NK-92 treated with Interleukin-12 subunit alpha and Interleukin-12 subunit beta, amount 100 ng/mL, for 24 hours (cell line): ENCODE data around the gene CLDN5.

ENCODE experiments used
- DNase-seq: peaks from one replicate; lab custom pipeline; 2025; lab: John Stamatoyannopoulos, UW

The CLDN5 gene, protein sequence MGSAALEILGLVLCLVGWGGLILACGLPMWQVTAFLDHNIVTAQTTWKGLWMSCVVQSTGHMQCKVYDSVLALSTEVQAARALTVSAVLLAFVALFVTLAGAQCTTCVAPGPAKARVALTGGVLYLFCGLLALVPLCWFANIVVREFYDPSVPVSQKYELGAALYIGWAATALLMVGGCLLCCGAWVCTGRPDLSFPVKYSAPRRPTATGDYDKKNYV

DNA sequence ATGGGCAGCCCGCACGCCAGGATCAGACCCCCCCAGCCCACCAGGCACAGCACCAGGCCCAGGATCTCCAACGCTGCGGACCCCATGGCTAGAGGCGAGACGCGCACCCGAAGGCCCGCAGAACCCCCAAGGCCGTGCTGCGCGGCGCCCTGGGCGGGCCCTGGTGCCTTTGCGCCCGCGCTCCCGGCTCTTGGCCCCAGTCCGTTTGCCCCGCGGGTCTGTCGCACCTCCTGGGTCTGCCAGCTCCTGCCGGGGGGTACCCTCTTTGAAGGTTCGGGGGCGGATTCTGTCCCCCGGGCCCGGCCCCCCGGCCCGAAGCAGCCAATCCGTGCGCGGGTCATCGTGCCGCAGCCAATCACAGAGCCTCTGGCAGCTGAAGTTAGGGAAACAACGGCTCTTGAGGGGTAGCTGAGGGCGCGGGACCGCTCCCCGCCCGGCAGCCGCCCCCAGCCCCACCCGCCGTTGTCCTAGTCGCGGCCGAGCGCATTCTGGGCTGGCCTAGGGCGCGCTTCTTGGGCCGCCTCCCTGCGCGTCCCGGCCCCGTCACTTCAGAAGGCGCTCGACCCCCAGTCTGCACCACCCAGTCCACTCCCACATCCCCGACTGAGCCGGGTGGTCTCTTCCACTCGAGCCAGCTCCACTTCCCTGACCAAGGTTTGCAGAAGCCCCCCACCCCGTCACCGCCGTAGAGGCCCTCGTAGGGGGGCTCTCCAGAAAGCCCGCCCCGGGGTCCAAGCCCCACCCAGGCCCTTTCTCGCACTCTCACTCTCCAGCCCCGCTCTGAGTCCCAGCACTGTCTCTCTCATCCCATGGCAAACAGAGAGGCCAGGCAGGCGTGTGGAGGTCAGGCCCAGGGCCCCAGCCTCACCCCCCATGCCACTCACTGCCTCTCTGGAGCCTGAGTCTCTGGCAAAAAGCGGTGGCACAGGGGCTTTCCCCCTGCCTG is at the start of gene CLDN5:
Gene CLDN5, minus strand, starts transcription at position 241 of the 946 bp plus-strand sequence. Its CDS starts 155 bp downstream, at position 86.
- no peak for DNase-seq

DNA sequence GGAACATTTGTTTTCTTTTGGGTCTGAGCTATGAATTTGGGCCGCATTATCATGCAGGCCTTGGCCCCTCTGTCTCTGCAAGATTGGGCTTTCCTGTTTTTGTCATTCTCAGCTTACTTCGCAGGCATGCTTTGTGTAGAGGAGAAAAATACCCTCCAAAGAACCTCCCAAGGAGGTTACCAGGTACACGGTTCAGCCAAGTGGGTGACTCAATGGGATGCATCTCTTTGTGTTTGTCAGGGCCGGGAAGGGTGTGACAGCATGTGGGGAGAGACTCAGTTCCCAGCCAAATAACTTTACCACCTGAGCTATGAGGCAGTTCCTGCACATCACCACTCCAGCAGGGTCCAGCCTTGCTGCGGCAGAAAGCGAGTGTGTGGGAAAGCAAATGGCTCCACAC is 47.8 kb upstream of the CLDN5 start:
- DNase-seq: no peak

DNA sequence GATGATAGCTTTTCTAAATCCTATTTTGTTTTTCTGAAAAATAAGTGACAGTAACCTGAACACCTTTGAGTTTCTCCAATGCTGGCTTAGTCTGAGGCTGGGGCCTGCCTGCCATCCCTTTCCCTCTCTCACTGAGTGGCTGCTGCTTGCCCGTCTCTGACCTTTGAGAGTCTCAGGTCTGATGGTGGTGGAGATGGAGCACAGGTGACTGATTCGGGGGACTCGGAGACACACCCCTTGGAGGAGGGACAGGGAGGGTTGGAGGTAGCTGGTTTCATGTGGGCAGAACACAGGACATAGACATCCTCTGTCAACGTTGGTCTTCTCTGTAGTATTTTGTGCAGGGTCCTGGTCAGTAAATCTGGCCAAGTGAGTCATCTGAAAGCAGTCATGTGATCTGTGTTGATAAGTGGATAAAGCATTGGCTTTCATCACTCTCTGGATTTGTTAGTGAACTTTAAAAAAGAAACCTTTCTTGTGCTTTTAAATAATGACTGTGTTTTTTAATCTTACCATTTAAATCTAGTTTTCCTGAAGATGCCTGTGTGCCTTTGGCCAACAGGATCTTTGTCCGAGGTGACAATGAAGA is 47.1 kb upstream of the CLDN5 start:
- DNase-seq: no peak

DNA sequence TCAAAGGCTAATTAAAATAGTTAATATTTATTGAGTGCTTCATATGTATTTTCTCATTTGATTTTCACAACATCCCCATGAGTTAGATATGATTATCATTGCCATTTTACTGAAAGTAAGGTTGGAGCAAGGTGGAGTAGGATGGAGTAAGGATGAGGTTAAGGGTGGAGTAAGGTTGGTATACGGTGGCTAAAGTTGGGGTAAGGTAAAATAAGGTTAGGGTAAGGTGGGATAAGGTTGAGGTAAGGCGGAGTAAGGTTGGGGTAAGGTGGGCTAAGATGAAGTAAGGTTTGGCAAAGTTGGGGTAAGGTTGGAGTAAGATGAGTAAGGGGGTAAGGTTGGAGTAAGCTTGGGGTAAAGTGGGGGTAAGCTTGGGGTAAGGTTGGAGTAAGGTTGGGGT is 45.8 kb upstream of the CLDN5 start:
- DNase-seq: no peak

DNA sequence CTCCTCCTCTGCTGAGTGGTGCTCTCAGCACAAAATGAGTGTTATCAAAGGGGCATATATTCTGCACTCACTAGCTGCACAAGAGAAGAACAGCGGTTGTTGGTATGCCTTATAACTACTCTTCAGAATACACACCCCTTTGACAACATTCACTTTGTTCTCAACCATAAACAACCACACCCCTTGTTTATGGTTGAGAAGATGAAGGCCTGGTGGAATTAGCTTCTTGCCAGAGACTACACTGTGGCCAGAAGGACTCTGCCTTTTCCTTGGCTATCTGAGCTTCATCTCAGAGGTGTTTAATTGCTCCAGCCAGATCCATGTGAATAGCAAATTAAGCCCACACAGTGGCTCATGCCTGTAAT is 45.0 kb upstream of the CLDN5 start:
- no peak for DNase-seq

DNA sequence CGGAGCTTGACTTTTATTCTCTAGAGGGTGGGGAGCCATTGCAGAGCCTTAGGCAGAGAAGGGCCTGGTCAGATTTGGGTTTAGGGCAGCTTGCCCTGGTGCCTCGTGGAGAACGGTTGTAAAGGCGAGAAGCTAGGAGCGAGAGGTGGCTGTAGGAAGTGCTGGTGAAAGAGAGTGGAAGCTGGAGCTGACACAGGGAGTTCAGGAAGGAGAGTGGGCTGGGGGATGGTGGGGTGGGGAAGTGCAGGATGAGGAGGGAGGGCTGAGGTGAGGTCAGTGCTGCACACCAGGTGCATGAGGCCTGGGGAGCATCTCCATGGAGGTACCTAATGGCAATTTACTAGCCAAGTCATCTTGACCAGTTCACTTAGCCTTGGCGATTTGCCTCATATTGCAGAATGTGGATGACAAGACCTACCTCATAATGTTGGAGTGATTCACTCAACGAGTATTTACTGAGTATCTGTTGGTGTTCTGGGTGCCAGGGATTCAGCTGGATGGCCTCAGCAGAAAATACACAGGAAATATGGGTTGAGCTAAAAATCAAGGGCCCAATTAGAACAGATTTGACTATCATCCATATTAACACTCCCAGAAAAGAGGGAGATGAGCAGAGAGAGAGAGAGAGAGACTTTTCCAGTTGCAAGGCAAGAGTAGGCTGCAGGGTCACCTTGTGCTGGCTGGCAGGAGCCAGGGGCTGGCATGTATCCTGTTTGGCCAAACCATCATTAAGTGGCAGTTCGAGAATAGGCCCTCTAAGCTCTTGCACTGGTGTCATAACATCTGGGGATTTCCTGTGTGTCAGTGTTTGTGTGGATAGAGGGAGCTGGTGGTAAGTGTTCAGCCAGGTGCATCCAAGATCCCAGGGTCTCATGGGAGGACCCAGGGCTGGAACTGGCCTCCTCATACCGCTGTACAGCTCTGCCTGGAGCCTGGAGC is 44.4 kb upstream of the CLDN5 start:
- no peak for DNase-seq

DNA sequence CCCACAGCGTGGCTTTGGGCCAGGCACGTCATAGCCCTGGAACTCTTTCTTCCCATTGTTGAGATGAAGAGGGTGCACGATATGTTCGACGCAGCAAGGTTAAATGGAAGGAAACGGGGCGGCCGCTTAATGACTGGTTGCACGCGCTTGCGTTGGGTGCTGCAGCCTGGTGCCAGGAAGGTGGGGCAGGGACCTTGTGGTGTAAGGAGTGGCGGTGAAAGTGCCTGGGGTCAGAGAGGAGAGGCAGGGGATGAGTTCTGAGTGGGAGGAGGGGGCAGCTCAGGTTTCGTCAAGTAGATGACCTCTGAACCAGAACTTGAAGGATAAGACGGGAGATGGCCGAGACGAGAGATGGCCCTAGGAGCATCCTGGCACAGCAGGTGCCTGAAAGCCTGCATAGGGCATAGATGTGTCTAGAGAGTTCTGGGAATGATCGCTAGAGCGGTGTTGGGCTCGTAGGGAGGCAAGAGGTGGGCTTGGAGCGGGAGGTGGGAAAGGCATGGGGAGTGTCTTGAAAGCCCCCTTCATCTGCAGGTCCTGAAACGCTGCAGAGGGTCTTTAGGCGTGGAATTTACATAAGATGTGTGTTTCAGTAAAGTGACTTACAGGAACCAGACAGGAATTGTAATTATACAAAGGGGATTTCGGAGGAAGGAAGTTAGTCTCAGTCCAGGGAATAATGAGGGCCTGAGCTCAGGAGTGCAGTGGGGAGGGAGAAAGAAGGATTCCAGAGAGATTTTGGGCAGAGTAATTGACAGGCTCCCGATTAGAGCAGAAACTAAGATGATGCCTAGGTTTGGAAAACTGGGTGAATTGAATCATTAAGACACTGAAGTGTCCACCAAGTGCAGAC is 43.2 kb upstream of the CLDN5 start:
- DNase-seq: no peak

DNA sequence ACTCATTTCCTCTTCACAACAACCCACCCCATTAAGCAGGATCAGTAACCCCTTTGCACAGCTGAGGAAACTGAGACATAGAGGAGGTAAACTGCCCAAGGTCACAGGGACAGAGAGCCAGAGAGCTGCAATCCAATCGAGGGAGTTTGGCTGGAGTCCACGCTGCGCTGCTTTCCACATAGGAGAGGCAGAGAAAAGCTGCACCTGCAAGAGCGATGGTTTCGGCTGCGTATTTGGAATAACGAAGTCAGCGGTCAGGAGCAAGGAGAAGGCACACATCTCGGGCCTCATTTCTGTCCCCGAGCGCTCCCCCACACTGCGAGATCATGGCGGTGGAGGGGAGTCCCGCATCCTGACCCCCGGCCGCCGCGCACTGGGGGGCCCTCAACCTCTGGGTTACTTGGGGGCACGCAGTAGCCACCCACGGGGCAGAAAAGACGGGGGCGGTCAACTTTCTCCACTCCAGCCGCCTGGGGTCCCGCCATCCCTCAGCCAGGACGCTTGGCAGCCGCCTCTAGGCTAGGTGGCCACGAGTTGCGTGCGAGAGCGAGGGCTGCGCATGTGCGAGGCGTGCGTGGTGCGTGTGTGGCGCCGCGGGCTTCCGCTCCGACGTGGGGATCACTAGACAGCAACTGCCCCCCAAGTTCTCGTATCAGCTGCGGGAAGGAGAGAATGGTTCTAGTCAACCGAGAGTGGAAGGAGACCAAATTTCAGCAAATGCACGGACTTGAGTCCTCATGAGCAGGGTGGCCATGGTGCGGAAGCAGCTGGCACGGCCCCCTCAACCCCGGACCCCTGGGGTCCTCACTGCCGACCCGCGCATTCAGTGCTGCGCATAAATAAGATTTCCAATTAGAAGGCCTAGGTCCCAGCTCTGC is 42.3 kb upstream of the CLDN5 start:
- no peak for DNase-seq

DNA sequence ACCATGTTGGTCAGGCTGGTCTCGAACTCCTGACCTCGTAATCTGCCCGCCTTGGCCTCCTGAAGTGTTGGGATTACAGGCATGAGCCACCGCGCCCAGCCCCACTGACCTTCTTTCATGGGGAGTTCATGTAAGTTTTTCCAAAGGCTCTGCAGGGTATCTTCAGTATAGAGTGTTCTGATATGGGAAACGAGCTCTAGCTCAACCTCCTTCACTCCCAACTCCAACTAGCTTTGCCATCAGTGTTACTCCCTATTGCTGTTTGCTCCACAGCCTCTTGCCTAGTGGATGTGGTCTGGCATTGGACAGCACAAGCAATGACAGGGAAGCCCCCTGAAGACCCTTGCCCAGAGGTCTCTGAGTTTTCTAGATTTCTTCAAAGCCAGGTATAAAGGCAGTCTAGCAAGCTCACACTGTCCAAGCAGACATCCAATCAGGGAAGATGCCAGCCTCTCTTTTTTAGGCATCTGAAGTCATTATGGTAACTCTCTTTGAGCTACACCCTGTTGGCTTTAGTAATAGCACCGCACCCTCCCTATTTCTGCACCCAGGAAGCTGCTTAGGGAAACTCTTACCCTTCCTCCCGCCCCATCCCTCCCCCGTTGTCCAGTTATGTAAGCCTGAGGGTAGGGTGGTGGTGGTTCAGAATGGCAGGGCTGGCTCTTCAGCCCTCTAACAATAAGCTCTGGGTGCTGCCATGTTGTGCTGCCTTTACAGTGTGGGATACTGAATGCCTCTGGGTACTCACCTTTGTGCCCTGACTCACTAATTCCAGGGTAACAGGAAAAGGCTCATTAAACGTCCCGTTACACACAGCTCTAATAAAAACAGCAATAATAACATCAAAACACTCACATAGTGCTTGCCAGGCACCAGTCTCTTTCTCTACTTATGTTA is 41.4 kb upstream of the CLDN5 start:
- DNase-seq: no peak

DNA sequence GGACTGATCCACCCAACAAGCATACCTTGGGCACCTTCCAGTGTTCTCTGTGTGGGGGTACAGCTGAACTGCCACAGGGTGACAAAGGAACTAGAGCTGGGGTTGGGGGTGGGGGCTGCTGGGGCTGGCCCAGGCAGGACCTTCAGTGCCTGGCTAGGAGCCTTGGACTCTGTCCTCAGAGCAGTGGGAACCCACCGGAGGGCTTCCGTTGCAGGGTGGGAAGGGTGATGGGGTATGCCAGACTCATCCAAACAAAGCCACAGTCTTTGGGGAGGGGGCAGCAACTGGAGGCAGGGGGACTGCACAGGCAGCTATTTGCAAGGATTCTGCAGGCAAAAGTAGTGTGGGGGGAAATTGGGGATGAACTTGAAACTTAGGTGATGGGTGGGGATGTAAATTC is 35.7 kb upstream of the CLDN5 start:
- no peak for DNase-seq

DNA sequence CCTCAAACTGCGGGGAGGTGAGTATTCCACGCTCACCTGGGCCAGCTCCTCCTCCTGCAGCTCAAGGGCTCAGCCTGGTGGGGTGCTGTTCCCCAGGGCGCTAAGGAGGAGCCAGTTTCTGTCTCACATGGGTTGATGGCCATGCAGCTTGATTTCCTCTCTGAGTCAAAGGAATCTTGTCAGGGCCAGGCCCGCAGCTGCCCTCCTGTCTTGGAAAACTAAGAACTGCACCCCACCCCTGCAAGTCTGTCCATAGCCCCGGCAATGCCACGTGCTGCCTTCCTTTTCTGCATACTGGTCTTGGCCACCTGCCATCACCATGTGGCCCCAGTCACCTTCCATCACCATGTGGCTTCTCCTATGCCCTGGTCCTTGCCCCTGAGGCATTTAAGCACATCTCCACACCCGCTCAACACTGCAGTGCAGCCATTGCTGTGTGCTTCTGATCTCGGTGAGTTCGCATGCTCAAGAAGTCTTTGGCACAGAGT is 35.2 kb upstream of the CLDN5 start:
- no peak for DNase-seq

DNA sequence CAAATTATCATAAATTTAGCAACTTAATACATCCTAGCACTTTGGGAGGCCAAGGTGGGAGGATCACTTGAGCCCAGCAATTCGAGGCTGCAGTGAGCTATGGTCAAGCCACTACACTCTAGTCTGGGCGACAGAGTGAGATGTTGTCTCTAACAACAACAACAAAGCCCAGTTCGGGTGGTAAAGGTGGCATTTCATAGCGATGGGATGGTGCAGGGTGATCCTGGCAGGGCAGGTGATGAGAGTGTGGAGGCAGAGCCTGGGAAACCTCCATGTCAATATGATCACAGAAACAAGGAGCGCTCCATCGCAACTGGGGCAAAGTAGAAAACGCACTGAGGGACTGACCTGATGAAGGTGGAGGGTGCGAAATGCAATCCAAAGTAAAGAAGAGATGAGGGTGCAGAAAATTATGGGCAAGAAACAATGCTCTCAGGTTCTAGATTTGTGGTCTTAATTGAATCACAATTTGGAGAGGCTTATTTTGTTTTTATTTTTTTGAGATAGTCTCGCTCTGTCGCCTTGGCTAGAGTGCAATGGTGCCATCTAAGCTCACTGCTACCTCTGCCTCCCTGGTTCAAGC is 32.8 kb upstream of the CLDN5 start:
- DNase-seq: no peak

DNA sequence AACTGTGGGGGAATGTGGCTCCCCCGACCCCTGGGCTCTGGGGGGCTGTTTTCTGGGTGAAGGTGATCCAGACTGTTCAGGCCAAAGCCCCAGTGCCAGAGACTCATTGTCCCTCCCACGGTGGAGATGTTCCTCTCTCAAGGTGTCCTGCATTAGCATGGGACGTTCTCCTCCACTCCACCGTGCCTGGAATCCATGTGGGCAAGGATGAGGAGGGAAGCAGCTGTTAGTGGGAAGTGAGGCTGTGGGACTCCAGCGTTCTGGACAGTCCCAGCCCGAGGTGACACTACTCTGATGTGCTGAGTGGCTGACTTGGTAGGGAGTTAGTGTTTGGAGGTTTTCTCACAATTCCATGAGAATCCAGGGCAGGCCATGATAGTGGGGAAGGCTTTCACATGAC is 31.4 kb upstream of the CLDN5 start:
- DNase-seq: no peak

DNA sequence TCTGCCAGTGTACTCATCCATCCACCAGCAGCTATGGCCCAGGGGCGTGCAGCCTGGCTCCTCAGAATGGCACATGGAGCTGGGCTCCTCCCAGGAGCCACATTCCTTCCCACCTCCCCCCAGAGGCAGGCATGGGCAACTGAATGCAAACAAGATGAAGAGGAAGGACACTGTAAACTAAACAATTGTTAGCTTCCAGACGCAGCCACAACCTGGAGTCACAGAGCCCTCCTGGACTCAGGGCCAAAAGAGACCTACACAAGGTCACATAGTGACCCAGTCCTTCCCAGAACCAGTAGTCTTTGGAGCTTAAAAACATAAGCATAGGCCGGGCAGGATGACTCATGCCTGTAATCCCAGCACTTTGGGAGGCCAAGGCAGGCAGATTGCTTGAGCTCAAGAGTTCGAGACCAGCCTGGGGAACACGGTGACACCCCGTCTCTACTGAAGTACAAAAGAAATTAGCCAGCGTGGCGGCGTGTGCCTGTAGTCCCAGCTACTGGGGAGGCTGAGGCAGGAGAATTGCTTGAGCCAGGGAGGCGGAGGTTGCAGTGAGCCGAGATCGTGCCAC is 30.7 kb upstream of the CLDN5 start:
- DNase-seq: no peak

DNA sequence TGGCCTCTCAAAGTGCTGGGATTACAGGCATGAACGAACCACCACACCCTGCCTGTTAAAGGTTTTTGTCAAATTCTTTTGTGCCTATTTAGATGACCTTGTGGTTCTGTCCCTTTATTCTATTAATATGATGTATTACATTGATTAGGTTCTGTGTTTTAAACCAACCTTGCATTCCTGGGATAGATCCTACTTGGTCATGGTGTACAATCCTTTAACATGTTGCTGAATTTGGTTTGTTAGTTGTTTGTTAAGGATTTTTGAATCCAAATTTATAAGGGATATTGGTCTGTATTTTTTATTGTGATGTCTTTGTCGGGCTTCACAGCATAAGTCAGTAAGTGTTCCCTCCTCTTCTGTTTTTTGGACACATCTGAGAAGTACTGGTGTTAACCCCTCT is 29.0 kb upstream of the CLDN5 start:
- DNase-seq: no peak

DNA sequence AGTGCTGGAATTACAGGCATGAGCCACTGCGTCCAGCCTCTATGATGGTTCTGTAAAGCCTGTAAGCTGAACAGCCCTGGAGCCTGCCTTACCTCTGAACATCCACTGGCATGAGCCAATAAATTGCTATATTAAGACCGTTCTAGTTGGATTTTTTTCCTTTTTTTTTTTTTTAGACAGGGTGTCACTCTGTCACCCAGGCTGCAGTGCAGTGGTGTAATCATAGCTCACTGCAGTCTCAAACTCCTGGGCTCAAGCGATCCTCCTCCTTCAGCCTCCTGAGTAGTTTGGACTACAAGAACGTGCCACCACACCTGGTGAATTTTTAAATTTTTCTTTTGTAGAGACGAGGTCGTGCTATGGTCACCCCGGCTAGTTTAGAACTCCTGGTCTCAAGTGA is 26.2 kb upstream of the CLDN5 start:
- no peak for DNase-seq

DNA sequence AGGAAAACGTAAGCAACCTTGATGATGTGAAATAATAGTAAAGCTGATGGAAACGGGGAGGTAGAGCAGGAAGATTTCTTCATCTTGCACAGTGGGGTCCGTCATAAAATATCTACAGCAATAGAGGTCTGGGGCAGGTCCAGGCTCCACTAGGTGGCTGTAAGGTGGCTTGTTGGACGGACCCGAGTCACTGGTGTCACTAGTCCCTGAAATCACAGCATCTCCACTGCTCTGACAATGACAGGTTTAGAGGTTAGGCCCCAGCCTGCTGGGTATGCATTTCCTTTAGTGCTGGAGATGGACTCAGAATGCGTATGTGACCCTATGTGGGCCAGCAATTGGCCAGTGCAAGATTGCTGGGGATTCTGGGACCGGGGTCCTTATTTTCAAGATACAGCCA is 25.2 kb upstream of the CLDN5 start:
- DNase-seq: no peak

DNA sequence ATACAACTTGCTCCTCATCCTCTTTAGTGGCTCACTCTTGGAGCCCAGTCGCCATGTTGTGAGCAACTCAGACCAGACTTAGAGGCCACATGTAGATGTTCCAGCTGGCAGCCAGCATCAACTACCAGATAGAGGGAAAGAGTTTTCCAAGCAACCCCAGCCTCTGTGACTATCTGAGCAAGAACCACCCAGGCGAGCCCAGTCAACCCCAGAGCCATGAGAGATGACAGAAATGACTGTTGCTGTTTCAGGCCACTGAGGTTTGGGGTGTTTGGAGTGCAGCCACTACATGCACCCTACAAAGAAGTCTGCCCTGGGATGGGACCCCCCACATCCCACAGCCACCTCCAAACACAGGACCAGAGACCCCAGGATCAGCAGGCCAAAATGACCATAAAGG is 24.8 kb upstream of the CLDN5 start:
- DNase-seq: no peak
